Measurements from ENCODE around the gene RALGPS1.

GRCh38 chr9:127090341-127090985, 175.9 kb downstream of the RALGPS1 start:
- TF ChIP-seq, protein P1, sequence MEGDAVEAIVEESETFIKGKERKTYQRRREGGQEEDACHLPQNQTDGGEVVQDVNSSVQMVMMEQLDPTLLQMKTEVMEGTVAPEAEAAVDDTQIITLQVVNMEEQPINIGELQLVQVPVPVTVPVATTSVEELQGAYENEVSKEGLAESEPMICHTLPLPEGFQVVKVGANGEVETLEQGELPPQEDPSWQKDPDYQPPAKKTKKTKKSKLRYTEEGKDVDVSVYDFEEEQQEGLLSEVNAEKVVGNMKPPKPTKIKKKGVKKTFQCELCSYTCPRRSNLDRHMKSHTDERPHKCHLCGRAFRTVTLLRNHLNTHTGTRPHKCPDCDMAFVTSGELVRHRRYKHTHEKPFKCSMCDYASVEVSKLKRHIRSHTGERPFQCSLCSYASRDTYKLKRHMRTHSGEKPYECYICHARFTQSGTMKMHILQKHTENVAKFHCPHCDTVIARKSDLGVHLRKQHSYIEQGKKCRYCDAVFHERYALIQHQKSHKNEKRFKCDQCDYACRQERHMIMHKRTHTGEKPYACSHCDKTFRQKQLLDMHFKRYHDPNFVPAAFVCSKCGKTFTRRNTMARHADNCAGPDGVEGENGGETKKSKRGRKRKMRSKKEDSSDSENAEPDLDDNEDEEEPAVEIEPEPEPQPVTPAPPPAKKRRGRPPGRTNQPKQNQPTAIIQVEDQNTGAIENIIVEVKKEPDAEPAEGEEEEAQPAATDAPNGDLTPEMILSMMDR (IDR thresholded peaks at IDR 0.05; ENCODE audit: low read depth, low read length): no peak
- no peak for TF ChIP-seq POLR2A (IDR thresholded peaks at IDR 0.05; ENCODE audit: extremely low read depth, insufficient read length)
